Activated naive CD8-positive, alpha-beta T cell treated with anti-CD3 and anti-CD28 coated beads, Interleukin-2, amount 50 U/mL, for 24 hours (primary cell): ENCODE measurements around the gene ERF.
"Not testable (repeated sequence)": the region's sequence is repeated elsewhere in the genome, so short reads cannot be mapped to it uniquely, and the experiment has no call there.

Experiments
- ATAC-seq: fragments of 150-1000 bp; cut with Tn5 transposase; one replicate; pipeline ENCODE4 v1.10.0; 2021
- DNase-seq: peaks from one replicate; pipeline ENCODE4 v3.0.0; 2021
- H3K27ac Mint-ChIP-seq: one replicate; pipeline ENCODE4 v1.8.0; 2021; ENCODE audit warnings: mild to moderate bottlenecking, mixed read lengths
- H3K27me3 Mint-ChIP-seq: one replicate; pipeline ENCODE4 v1.8.0; 2021; ENCODE audit warnings: mixed read lengths
- H3K36me3 Mint-ChIP-seq: one replicate; pipeline ENCODE4 v1.8.0; 2021; ENCODE audit warnings: low read depth, mixed read lengths
- H3K4me1 Mint-ChIP-seq: one replicate; pipeline ENCODE4 v1.8.0; 2021; ENCODE audit warnings: mixed read lengths
- H3K4me3 Mint-ChIP-seq: one replicate; pipeline ENCODE4 v1.8.0; 2021; ENCODE audit warnings: mild to moderate bottlenecking, moderate library complexity, mixed read lengths
- H3K9me3 Mint-ChIP-seq: one replicate; pipeline ENCODE4 v1.8.0; 2021; ENCODE audit warnings: mixed read lengths

The ERF gene

GRCh38 chr19:42273407-42274064, 18.6 kb upstream of the ERF start:
- no peak for DNase-seq
- ATAC-seq: no peak
- Mint-ChIP-seq H3K9me3 (no peaks in the 10 kb centered on the region), H3K4me1 (peaks cover 54% of the 10 kb centered on the region), H3K27ac (no peak overlapping the region), H3K36me3 (peaks cover 7% of the 10 kb centered on the region), H3K4me3 (no peak overlapping the region), H3K27me3 (no peaks in the 10 kb centered on the region)

- H3K4me1 Mint-ChIP-seq: peaks cover 50% of the 10 kb centered on the region
- H3K9me3 Mint-ChIP-seq: no peaks in the 10 kb centered on the region
- H3K27ac Mint-ChIP-seq: no peak overlapping the region
- DNase-seq (no peak), ATAC-seq (no peak)
- no peak overlapping the region for H3K4me3 Mint-ChIP-seq
- H3K36me3 Mint-ChIP-seq: peaks cover 7% of the 10 kb centered on the region
- H3K27me3 Mint-ChIP-seq: no peaks in the 10 kb centered on the region
Observed at GRCh38 chr19:42272989-42273406, 18.1 kb upstream of the ERF start.

GRCh38 chr19:42272535-42272897, 17.6 kb upstream of the ERF start:
- H3K4me3 Mint-ChIP-seq: no peak overlapping the region
- H3K36me3 Mint-ChIP-seq: peaks cover 7% of the 10 kb centered on the region
- H3K27ac Mint-ChIP-seq: no peak overlapping the region
- H3K27me3 Mint-ChIP-seq: no peaks in the 10 kb centered on the region
- DNase-seq: no peak
- ATAC-seq: no peak
- peaks cover 47% of the 10 kb centered on the region for H3K4me1 Mint-ChIP-seq
- no peaks in the 10 kb centered on the region for H3K9me3 Mint-ChIP-seq

- Mint-ChIP-seq H3K27ac (peak overlapping the region; percentile 99), H3K4me1 (peaks cover 44% of the 10 kb centered on the region), H3K36me3 (peaks cover 7% of the 10 kb centered on the region)
Observed at GRCh38 chr19:42271861-42272534, 17.1 kb upstream of the ERF start.

GRCh38 chr19:42271045-42271419, 16.1 kb upstream of the ERF start:
- H3K9me3 Mint-ChIP-seq: no peaks in the 10 kb centered on the region
- no peak for DNase-seq
- no peak for ATAC-seq
- no peaks in the 10 kb centered on the region for H3K27me3 Mint-ChIP-seq
- H3K4me1 Mint-ChIP-seq: peaks cover 34% of the 10 kb centered on the region
- H3K4me3 Mint-ChIP-seq: no peak overlapping the region
- H3K36me3 Mint-ChIP-seq: peaks cover 7% of the 10 kb centered on the region
- peak overlapping the region; percentile 99 for H3K27ac Mint-ChIP-seq

More at GRCh38 chr19:42271861-42272534, 17.1 kb upstream of the ERF start:
- no peak for DNase-seq
- Mint-ChIP-seq H3K27me3 (no peaks in the 10 kb centered on the region), H3K4me3 (no peak overlapping the region), H3K9me3 (no peaks in the 10 kb centered on the region)
- ATAC-seq: no peak

GRCh38 chr19:42270346-42271044, 15.6 kb upstream of the ERF start:
- DNase-seq (peak; percentile 71), ATAC-seq (peak; percentile 12)
- H3K4me1 Mint-ChIP-seq: peaks cover 30% of the 10 kb centered on the region
- peak overlapping the region; percentile 99 for H3K27ac Mint-ChIP-seq
- no peaks in the 10 kb centered on the region for H3K9me3 Mint-ChIP-seq
- peaks cover 7% of the 10 kb centered on the region for H3K36me3 Mint-ChIP-seq
- no peaks in the 10 kb centered on the region for H3K27me3 Mint-ChIP-seq
- no peak overlapping the region for H3K4me3 Mint-ChIP-seq

GRCh38 chr19:42269478-42270345, 14.8 kb upstream of the ERF start:
- H3K4me1 Mint-ChIP-seq: peaks cover 24% of the 10 kb centered on the region
- H3K27ac Mint-ChIP-seq: peak overlapping the region; percentile 99
- DNase-seq (peak; percentile 22), ATAC-seq (no peak)
- H3K36me3 Mint-ChIP-seq: peaks cover 4% of the 10 kb centered on the region
- H3K9me3 Mint-ChIP-seq: no peaks in the 10 kb centered on the region
- no peaks in the 10 kb centered on the region for H3K27me3 Mint-ChIP-seq
- no peak overlapping the region for H3K4me3 Mint-ChIP-seq

- peak within 1 kb of the TSS; percentile 99 for H3K27ac Mint-ChIP-seq
- peak; percentile 99 for DNase-seq
- H3K27me3 Mint-ChIP-seq: no peaks in the 10 kb centered on the region
- no peak within 1 kb of the TSS for H3K4me3 Mint-ChIP-seq
- H3K9me3 Mint-ChIP-seq: no peaks in the 10 kb centered on the region
- H3K4me1 Mint-ChIP-seq: peaks cover 21% of the 10 kb centered on the region
- ATAC-seq: peak; percentile 91
- no peaks in the 10 kb centered on the region for H3K36me3 Mint-ChIP-seq
Observed at GRCh38 chr19:42268704-42269477, 14.0 kb upstream of the ERF start, which contains the start of gene CIC. CIC (plus strand) TSS chr19:42269252; CDS start chr19:42271784, 2,532 bp downstream.

GRCh38 chr19:42268142-42268703, 13.3 kb upstream of the ERF start:
- no peak overlapping the region for H3K27ac Mint-ChIP-seq

GRCh38 chr19:42267644-42268141, 12.8 kb upstream of the ERF start:
- Mint-ChIP-seq H3K36me3 (no peaks in the 10 kb centered on the region), H3K4me1 (peaks cover 21% of the 10 kb centered on the region), H3K27ac (no peak overlapping the region), H3K9me3 (no peaks in the 10 kb centered on the region), H3K4me3 (no peak overlapping the region), H3K27me3 (no peaks in the 10 kb centered on the region)
- DNase-seq: no peak
- ATAC-seq: no peak

More at GRCh38 chr19:42268142-42268703, 13.3 kb upstream of the ERF start:
- no peaks in the 10 kb centered on the region for H3K27me3 Mint-ChIP-seq
- peaks cover 21% of the 10 kb centered on the region for H3K4me1 Mint-ChIP-seq
- ATAC-seq: peak; percentile 60
- H3K9me3 Mint-ChIP-seq: no peaks in the 10 kb centered on the region
- no peak overlapping the region for H3K4me3 Mint-ChIP-seq
- H3K36me3 Mint-ChIP-seq: no peaks in the 10 kb centered on the region
- DNase-seq: peak; percentile 97

GRCh38 chr19:42266928-42267603, 12.1 kb upstream of the ERF start:
- peaks cover 21% of the 10 kb centered on the region for H3K4me1 Mint-ChIP-seq
- not testable (repeated sequence) for DNase-seq, H3K36me3 Mint-ChIP-seq, H3K27ac Mint-ChIP-seq, H3K9me3 Mint-ChIP-seq, H3K27me3 Mint-ChIP-seq, H3K4me3 Mint-ChIP-seq, ATAC-seq

GRCh38 chr19:42266105-42266504, 11.2 kb upstream of the ERF start:
- ATAC-seq, H3K9me3 Mint-ChIP-seq, H3K4me3 Mint-ChIP-seq, H3K27me3 Mint-ChIP-seq, DNase-seq, H3K36me3 Mint-ChIP-seq, H3K27ac Mint-ChIP-seq: not testable (repeated sequence)
- H3K4me1 Mint-ChIP-seq: peaks cover 16% of the 10 kb centered on the region

GRCh38 chr19:42261763-42262162, 6.8 kb upstream of the ERF start:
- no peaks in the 10 kb centered on the region for H3K9me3 Mint-ChIP-seq
- DNase-seq (no peak), ATAC-seq (peak; percentile 54)
- no peaks in the 10 kb centered on the region for H3K27me3 Mint-ChIP-seq
- no peak overlapping the region for H3K4me3 Mint-ChIP-seq
- H3K4me1 Mint-ChIP-seq: no peaks in the 10 kb centered on the region
- H3K27ac Mint-ChIP-seq: no peak overlapping the region
- H3K36me3 Mint-ChIP-seq: no peaks in the 10 kb centered on the region
